Uterus (tissue), 2 donors: ENCODE data around the gene PANK4.

Experiments used
- POLR2A ChIP-seq, 2 donors: fragments of 450-650 bp; IDR thresholded peaks; one replicate each; pipeline ENCODE4 v1.6.1; 2016; ENCODE audit warnings: antibody characterized with exemption in 2 of 2, mild to moderate bottlenecking in 1 of 2, moderate library complexity in 1 of 2
- TF ChIP-seq, protein P1 (sequence below), 4 experiments: fragments of 200-600 bp in 2 of 4; fragments of 450-650 bp in 2 of 4; sonication (generic) in 2 of 4; IDR thresholded peaks; one replicate each; pipeline ENCODE4 v1.5.1; 2016 to 2019; ENCODE audit warnings: antibody characterized with exemption in 4 of 4, mild to moderate bottlenecking in 2 of 4, moderate library complexity in 1 of 4

DNA sequence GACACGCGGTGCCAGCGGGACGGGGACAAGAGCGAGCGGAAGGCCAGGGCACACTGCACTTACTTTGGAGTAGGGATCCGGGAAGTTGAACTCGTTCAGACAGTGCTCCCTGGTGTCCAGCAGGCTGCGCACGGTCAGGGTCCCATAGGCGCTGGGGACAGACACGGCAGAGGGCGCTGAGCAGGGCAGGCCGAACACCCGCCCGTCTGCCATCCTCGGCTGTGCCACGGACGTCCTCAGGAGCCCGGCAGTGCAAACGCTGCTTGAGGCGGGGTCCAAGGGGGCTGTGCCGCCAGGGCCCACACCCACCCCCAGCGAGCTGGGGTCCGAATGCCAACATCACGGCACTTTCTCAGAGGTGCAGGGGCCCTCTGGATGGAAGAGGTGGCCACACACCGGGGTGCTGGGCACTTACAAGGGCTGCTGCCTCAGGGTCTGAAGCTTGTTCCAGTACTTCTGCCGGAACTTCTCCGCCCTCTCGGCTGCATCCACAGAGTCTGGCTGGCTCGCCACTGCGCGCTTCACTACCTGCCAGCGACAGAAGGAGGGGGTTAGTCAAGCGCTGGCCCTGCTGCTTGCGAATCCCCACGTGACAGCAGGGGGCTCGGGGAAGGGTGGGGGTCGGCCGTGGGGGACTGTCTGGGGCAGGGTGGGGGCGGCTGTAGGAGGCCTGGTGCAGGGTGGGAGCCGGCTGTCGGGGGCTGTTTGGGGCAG, 12.3 kb downstream of the PANK4 start:
- TF ChIP-seq, protein P1, sequence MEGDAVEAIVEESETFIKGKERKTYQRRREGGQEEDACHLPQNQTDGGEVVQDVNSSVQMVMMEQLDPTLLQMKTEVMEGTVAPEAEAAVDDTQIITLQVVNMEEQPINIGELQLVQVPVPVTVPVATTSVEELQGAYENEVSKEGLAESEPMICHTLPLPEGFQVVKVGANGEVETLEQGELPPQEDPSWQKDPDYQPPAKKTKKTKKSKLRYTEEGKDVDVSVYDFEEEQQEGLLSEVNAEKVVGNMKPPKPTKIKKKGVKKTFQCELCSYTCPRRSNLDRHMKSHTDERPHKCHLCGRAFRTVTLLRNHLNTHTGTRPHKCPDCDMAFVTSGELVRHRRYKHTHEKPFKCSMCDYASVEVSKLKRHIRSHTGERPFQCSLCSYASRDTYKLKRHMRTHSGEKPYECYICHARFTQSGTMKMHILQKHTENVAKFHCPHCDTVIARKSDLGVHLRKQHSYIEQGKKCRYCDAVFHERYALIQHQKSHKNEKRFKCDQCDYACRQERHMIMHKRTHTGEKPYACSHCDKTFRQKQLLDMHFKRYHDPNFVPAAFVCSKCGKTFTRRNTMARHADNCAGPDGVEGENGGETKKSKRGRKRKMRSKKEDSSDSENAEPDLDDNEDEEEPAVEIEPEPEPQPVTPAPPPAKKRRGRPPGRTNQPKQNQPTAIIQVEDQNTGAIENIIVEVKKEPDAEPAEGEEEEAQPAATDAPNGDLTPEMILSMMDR (IDR thresholded peaks at IDR 0.05) = no peak
- no peak for TF ChIP-seq POLR2A (IDR thresholded peaks at IDR 0.05)
